Heart left ventricle (tissue), 16 donors: Measurements from ENCODE around the gene MED8. TPM values are rescaled to one million over a fixed set of nuclear protein-coding genes. Genes with fewer than 3 reads are reported as not detected.

Experiments used
- ATAC-seq, 4 donors: fragments of 200-7000 bp; cut with Tn5 transposase; one replicate each; pipeline ENCODE4 v1.9.1; 2020 to 2022; ENCODE audit warnings: moderate library complexity in 4 of 4, mild to moderate bottlenecking in 3 of 4, moderate number of reproducible peaks in 1 of 4
- DNase-seq, 5 donors: peaks; one replicate each; pipeline ENCODE4 v3.0.0-alpha.2; 2020
- H3K27ac ChIP-seq, 12 donors: fragments of 200-600 bp; sonication (generic) in 4 of 12; one replicate each; pipeline versions ENCODE4 v1.5.0 to v1.8.0; 2016 to 2022; ENCODE audit warnings: mild to moderate bottlenecking in 2 of 12
- H3K27me3 ChIP-seq, 9 donors: fragments of 200-600 bp; sonication (generic) in 2 of 9; one replicate each; pipeline versions ENCODE4 v1.5.1 to v1.8.0; 2016 to 2022; ENCODE audit warnings: mild to moderate bottlenecking in 3 of 9
- H3K36me3 ChIP-seq, 9 donors: fragments of 200-600 bp; sonication (generic) in 2 of 9; one replicate each; pipeline versions ENCODE4 v1.5.0 to v1.8.0; 2018 to 2022; ENCODE audit warnings: mild to moderate bottlenecking in 2 of 9
- H3K4me1 ChIP-seq, 12 donors: fragments of 200-600 bp; sonication (generic) in 4 of 12; one replicate each; pipeline versions ENCODE4 v1.5.0 to v1.8.0; 2016 to 2022; ENCODE audit warnings: mild to moderate bottlenecking in 3 of 12
- H3K4me3 ChIP-seq, 12 donors: fragments of 200-600 bp; sonication (generic) in 4 of 12; one replicate each; pipeline versions ENCODE4 v1.5.0 to v1.8.0; 2017 to 2022; ENCODE audit warnings: mild to moderate bottlenecking in 9 of 12, moderate library complexity in 4 of 12
- H3K9me3 ChIP-seq, 12 donors: fragments of 200-600 bp; sonication (generic) in 4 of 12; one replicate each; pipeline versions ENCODE4 v1.5.0 to v1.8.0; 2016 to 2022; ENCODE audit warnings: mild to moderate bottlenecking in 1 of 12
- CTCF ChIP-seq, 12 donors: fragments of 200-600 bp; sonication (generic) in 4 of 12; IDR thresholded peaks; one replicate each; pipeline versions ENCODE4 v1.5.0 to v1.8.0; 2018 to 2022; ENCODE audit warnings: antibody characterized with exemption in 12 of 12, mild to moderate bottlenecking in 5 of 12
- POLR2A ChIP-seq, 2 donors: fragments of 450-650 bp; IDR thresholded peaks; one replicate each; pipeline ENCODE4 v1.6.1; 2017; ENCODE audit warnings: antibody characterized with exemption in 2 of 2, mild to moderate bottlenecking in 2 of 2, moderate library complexity in 2 of 2
- WGBS, 4 donors: extraction: QIAGEN DNeasy Blood & Tissue Kit in 2 of 4; methylation state at CpG; one replicate each; pipeline versions ENCODE4 v1.1.5 to v1.1.7; 2013 to 2018; 5-methylcytosine and 5-hydroxymethylcytosine counted together
- intact Hi-C, 10 donors: fragments of 100-400 bp; cut with DNase I; formaldehyde crosslinking; loops; one replicate each; pipeline versions ENCODE4 v1.11.1 to v1.14.2; 2022
- polyA plus RNA-seq, 2 donors: library from polyadenylated mRNA; stranded (reverse); fragments of 200-250 nt; gene quantifications; one replicate each; pipeline ENCODE4 v1.2.3, GENCODE V29; 2013
- total RNA-seq, 9 donors: library from RNA; depleted of rRNA in 2 of 9; stranded (reverse); fragments of >200 nt in 2 of 9; fragmentation: NEBNext Ultra II Directional in 3 of 9; extraction: Animal tissue kit (Norgen Biotek cat#: 25700) in 3 of 9; gene quantifications; one replicate each; pipeline versions ENCODE4 v1.1.0 to v1.2.4, GENCODE V29; 2016 to 2023
- donor health status: ischemic (EF 13 %, LVEDD 7.1; RV severe dilation, severe dysfunction).
- donor health status: healthy with polysubstance abuse.
- donor health status: DM: no; HTN: yes; CAD: no.
- donor health status: DM: no; HTN: no; CAD: no.
- donor health status: ischemic (EF 25% LVEDD 6.9; RV normal size, moderate dysfunction).
- donor health status: ischemic (EF 25% LVEDD 5.7; RV mildly dilated, moderate dysfunction).
- donor health status: healthy.
- donor health status: DM: yes; HTN: yes; CAD: no.
- donor health status: ischemic (EF 35%, LVEDD 5.7; RV mildly dilated, moderate dysfunction).
- donor health status: nonischemic (EF 11% LVEDD 7.7; RV severe dilation, severe dysfunction).
- donor health status: DM: yes; HTN: yes; CAD: no.
- donor health status: PGD.
- donor health status: ischemic (EF 29% LVEDD 5.4; RV normal size, mild dysfunction).
- donor health status: nonischemic (EF 23%, LVEDD 6.1; RV moderate dilation, normal function).

MED8 gene
- total and polyA plus RNA-seq, 11 donors: 11.7 to 31.4 (median 16.9) TPM

- DNase-seq: no peak
- H3K4me1 ChIP-seq: no peaks in the 10 kb centered on the region
- H3K27ac ChIP-seq: no peak overlapping the region
- TF ChIP-seq CTCF (IDR thresholded peaks at IDR 0.05): no peak
- no peak for TF ChIP-seq POLR2A (IDR thresholded peaks at IDR 0.05)
- H3K9me3 ChIP-seq: no peaks in the 10 kb centered on the region
- H3K27me3 ChIP-seq: no peaks in the 10 kb centered on the region
- WGBS, 4 donors: 92 to 98% (median 96%) methylated on average over 16 of the region's 16 CpGs
- H3K4me3 ChIP-seq: no peak overlapping the region
- intact Hi-C loops: loop anchor here in 1 of 10 donors (5.0 kb wide), 1 partner anchor 186 kb away; no protein-coding TSS in a partner anchor
- H3K36me3 ChIP-seq: peaks cover 2 to 97% (median 94%) of the 10 kb centered on the region in 9 donors
- ATAC-seq: no peak
Observed at GRCh38 chr1:43422995-43423671, 33.5 kb upstream of the MED8 start.

DNA sequence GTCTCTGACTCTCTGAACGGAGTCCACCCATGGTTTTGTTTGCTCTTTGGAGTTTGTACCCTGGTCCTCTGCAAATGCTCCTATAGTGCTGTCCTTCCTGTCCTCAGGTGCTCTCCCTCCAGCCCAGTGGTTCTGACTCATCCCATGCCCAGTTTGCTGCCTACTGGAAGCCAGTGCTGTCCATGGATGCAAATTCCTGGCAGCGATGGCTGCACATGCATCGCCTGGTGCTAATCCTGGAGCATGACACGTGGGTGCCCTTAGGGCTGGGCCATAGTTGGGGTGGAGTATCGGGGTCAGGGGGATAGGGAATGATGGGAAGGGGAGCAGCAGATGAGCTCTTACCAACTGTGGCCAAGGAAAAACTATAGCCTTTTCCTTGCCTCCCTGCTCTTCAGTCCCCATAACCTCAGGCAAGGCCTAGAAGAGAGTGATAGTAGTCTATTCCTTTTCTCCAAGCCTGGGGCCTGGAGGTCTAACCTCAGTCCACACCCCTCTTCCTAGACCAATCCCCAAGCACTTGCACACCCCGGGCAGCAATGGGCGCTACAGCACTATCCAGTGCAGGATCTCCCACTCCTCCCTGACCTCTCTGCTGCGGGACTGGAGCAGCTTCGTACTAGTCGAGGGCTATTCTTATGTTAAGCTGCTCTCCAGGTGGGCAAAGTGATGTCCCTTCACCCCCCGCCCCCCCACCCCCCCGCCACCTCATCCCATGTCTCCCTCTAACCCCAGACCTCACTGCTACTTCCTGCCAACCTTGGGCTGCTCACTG is 32.6 kb upstream of the MED8 start:
- H3K27ac ChIP-seq: no peak overlapping the region
- intact Hi-C loops: loop anchor here in 1 of 10 donors (5.0 kb wide), 1 partner anchor 185 kb away; no protein-coding TSS in a partner anchor
- TF ChIP-seq CTCF (IDR thresholded peaks at IDR 0.05) (no peak), POLR2A (IDR thresholded peaks at IDR 0.05) (no peak)
- WGBS, 4 donors: 85 to 92% (median 88%) methylated on average over 11 to 12 of the region's 12 CpGs
- H3K4me3 ChIP-seq: no peak overlapping the region
- H3K9me3 ChIP-seq: no peaks in the 10 kb centered on the region
- no peaks in the 10 kb centered on the region for H3K4me1 ChIP-seq
- H3K27me3 ChIP-seq: no peaks in the 10 kb centered on the region
- DNase-seq: no peak
- peaks cover 2 to 97% (median 94%) of the 10 kb centered on the region in 9 donors for H3K36me3 ChIP-seq
- ATAC-seq: peak in 2 of 4 donors; percentile 11 to 36

DNA sequence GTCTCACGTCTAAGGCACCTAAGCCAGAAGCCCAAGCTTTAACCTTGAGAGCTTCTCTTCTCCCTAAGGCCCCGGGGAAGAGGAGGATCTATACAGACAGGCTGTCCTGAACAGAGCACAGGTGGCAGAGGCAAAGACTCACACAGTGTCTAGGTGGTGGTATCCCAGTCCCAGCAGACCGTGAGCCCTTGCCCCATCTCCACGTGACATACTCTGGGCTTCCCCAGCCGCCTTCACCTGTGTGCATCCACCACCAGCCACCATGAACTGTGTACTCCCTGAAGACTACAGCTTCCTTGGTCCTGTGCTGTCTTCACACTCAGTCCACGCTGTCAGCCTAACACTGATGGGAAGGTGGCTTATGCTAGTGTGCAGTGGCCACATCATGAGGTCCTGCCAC is 31.8 kb upstream of the MED8 start:
- H3K4me1 ChIP-seq: no peaks in the 10 kb centered on the region
- DNase-seq (no peak), ATAC-seq (no peak)
- TF ChIP-seq CTCF (IDR thresholded peaks at IDR 0.05) (no peak), POLR2A (IDR thresholded peaks at IDR 0.05) (no peak)
- no peak overlapping the region for H3K4me3 ChIP-seq
- peaks cover 2 to 97% (median 94%) of the 10 kb centered on the region in 9 donors for H3K36me3 ChIP-seq
- 94 to 96% (median 95%) methylated on average over 6 of the region's 6 CpGs for WGBS, 4 donors
- intact Hi-C loops: loop anchor here in 1 of 10 donors (5.0 kb wide), 1 partner anchor 184 kb away; no protein-coding TSS in a partner anchor
- H3K9me3 ChIP-seq: no peaks in the 10 kb centered on the region
- H3K27me3 ChIP-seq: no peaks in the 10 kb centered on the region
- H3K27ac ChIP-seq: no peak overlapping the region

GRCh38 chr1:43420874-43421273 is 31.3 kb upstream of the MED8 start:
- TF ChIP-seq CTCF (IDR thresholded peaks at IDR 0.05): no peak
- ATAC-seq (no peak), DNase-seq (no peak)
- no peak overlapping the region for H3K4me3 ChIP-seq
- H3K36me3 ChIP-seq: peaks cover 2 to 97% (median 94%) of the 10 kb centered on the region in 9 donors
- peaks cover 0 to 3% (median 0%) of the 10 kb centered on the region in 12 donors for H3K4me1 ChIP-seq
- 93 to 96% (median 95%) methylated on average over 10 of the region's 10 CpGs for WGBS, 4 donors
- H3K27ac ChIP-seq: no peak overlapping the region
- no peaks in the 10 kb centered on the region for H3K9me3 ChIP-seq
- H3K27me3 ChIP-seq: no peaks in the 10 kb centered on the region
- intact Hi-C loops: loop anchor here in 1 of 10 donors (5.0 kb wide), 1 partner anchor 184 kb away; no protein-coding TSS in a partner anchor
